Measurements from ENCODE around the gene SEMA4G.

The SEMA4G gene

GRCh38 chr10:101005361-101005760 lies 36.1 kb downstream of the SEMA4G start:
- H4K20me1 ChIP-seq, result peaks cover 36 to 74% (median 51%) of the 10 kb centered on the region in 11 experiments; a peak in 21 of 22 replicates
- no peak overlapping the region for H3K4me3 ChIP-seq
- H3K9me3 ChIP-seq (replicated peaks in 1 of 11), result no peaks in the 10 kb centered on the region
- H3K27me3 ChIP-seq, result no peaks in the 10 kb centered on the region
- no peak for TF ChIP-seq Cebpa-rat (IDR thresholded peaks at IDR 0.05)
- H3K27ac ChIP-seq, result no peak overlapping the region
- H3K36me3 ChIP-seq, result peaks cover 46 to 59% (median 56%) of the 10 kb centered on the region in 11 experiments
- H3K4me1 ChIP-seq, result peaks cover 22 to 54% (median 46%) of the 10 kb centered on the region in 10 experiments
- no peak overlapping the region for H3K4me2 ChIP-seq
- no peak overlapping the region for H3K9ac ChIP-seq

- Histone ChIP-seq H3K9ac (peak overlapping the region in 3 of 11 experiments; percentile 23 to 38 (median 24); a peak in 1 of 22 replicates), H3K4me1 (peaks cover 18 to 47% (median 40%) of the 10 kb centered on the region in 10 experiments), H3K4me3 (no peak overlapping the region), H4K20me1 (peaks cover 36 to 74% (median 51%) of the 10 kb centered on the region in 11 experiments; a peak in 21 of 22 replicates), H3K4me2 (no peak overlapping the region), H3K36me3 (peaks cover 46 to 59% (median 56%) of the 10 kb centered on the region in 11 experiments), H3K9me3 (replicated peaks in 1 of 11) (no peaks in the 10 kb centered on the region), H3K27ac (no peak overlapping the region), H3K27me3 (no peaks in the 10 kb centered on the region)
- TF ChIP-seq Cebpa-rat (IDR thresholded peaks at IDR 0.05), result no peak
Measured at GRCh38 chr10:101005869-101006567, 36.7 kb downstream of the SEMA4G start.

GRCh38 chr10:101006593-101007098 lies 37.3 kb downstream of the SEMA4G start:
- peaks cover 33 to 71% (median 47%) of the 10 kb centered on the region in 11 experiments; a peak in 21 of 22 replicates for H4K20me1 ChIP-seq
- peak overlapping the region in 3 of 11 experiments; percentile 16 to 59 (median 19); a peak in 1 of 22 replicates for H3K4me2 ChIP-seq
- H3K9me3 ChIP-seq (replicated peaks in 1 of 11), result no peaks in the 10 kb centered on the region
- no peak for TF ChIP-seq Cebpa-rat (IDR thresholded peaks at IDR 0.05)
- peak overlapping the region in 10 of 11 experiments; percentile 23 to 64 (median 43); a peak in 12 of 22 replicates for H3K9ac ChIP-seq
- peak overlapping the region in 5 of 11 experiments; percentile 6 to 47 (median 30); a peak in 10 of 22 replicates for H3K27ac ChIP-seq
- no peaks in the 10 kb centered on the region for H3K27me3 ChIP-seq
- peaks cover 46 to 59% (median 56%) of the 10 kb centered on the region in 11 experiments for H3K36me3 ChIP-seq
- no peak overlapping the region for H3K4me3 ChIP-seq
- peaks cover 12 to 44% (median 34%) of the 10 kb centered on the region in 10 experiments for H3K4me1 ChIP-seq

- no peaks in the 10 kb centered on the region for H3K27me3 ChIP-seq
- TF ChIP-seq Cebpa-rat (IDR thresholded peaks at IDR 0.05), result no peak
- no peaks in the 10 kb centered on the region for H3K9me3 ChIP-seq (replicated peaks in 1 of 11)
- peak overlapping the region in 7 of 11 experiments; percentile 16 to 59 (median 30); a peak in 9 of 22 replicates for H3K4me2 ChIP-seq
- H3K9ac ChIP-seq, result peak overlapping the region in 10 of 11 experiments; percentile 23 to 64 (median 43); a peak in 15 of 22 replicates
- H3K36me3 ChIP-seq, result peaks cover 46 to 59% (median 54%) of the 10 kb centered on the region in 11 experiments
- H4K20me1 ChIP-seq, result peaks cover 27 to 65% (median 42%) of the 10 kb centered on the region in 11 experiments; a peak in 21 of 22 replicates
- peaks cover 7 to 42% (median 29%) of the 10 kb centered on the region in 10 experiments for H3K4me1 ChIP-seq
- no peak overlapping the region for H3K4me3 ChIP-seq
- peak overlapping the region in 6 of 11 experiments; percentile 6 to 47 (median 36); a peak in 11 of 22 replicates for H3K27ac ChIP-seq
Measured at GRCh38 chr10:101007099-101007711, 37.9 kb downstream of the SEMA4G start.

DNA sequence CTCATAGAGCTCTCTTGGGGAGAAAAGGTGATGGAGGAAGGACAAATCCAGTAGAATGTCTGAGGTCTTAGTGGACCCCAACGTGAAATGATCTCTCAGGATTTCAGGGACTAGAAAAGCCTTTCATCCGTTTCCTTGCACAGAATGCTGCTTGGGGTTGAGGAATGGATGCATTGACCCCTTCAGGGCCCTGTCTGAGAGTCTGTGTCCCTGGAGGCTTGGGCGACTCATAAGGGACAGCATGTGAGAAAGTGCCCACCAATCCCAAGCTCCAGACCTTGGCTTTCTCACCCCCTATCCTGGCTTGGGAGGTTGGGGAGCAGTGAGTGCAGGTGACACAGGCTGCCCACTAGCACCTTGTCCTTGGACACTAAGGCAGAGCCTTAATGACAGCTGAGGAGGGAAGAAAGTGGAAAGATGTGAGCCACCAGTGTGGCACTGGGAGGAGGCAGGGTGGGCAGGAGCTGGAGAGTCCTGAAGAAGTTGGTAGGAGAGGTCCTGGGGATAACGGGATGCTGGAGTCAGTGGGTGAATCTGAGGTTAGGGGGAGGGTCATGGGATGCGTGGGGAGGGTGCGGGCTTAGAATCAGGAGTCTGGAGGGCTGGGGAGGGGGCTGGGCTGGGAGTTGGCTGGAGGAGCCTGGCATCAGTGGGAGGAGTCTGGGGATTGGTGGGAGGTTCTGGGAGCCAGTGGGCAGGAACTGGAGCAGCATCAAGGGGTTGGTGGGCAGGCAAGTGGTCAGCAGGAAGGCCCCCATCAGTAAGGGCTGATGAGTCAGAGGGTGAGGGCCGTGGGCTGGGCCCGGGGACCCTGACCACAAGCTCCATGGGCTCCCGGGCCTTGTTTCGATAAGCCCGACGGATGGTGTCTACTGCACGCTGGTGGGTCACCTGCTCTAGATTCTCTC lies 38.9 kb downstream of the SEMA4G start:
- H3K4me3 ChIP-seq, result no peak overlapping the region
- TF ChIP-seq Cebpa-rat (IDR thresholded peaks at IDR 0.05), result no peak
- H3K27me3 ChIP-seq, result no peaks in the 10 kb centered on the region
- H4K20me1 ChIP-seq, result peaks cover 18 to 55% (median 32%) of the 10 kb centered on the region in 11 experiments; a peak in 20 of 22 replicates
- H3K27ac ChIP-seq, result peak overlapping the region in 1 of 11 experiments; percentile 24; a peak in 1 of 22 replicates
- H3K4me2 ChIP-seq, result peak overlapping the region in 6 of 11 experiments; percentile 3 to 38 (median 20); a peak in 3 of 22 replicates
- peaks cover 37 to 50% (median 44%) of the 10 kb centered on the region in 11 experiments for H3K36me3 ChIP-seq
- peaks cover 1 to 43% (median 30%) of the 10 kb centered on the region in 10 experiments for H3K4me1 ChIP-seq
- H3K9ac ChIP-seq, result peak overlapping the region in 3 of 11 experiments; percentile 15 to 48 (median 47); a peak in 2 of 22 replicates
- no peaks in the 10 kb centered on the region for H3K9me3 ChIP-seq (replicated peaks in 1 of 11)

GRCh38 chr10:101008823-101009423 lies 39.6 kb downstream of the SEMA4G start:
- Histone ChIP-seq H3K4me1 (peaks cover 9 to 51% (median 37%) of the 10 kb centered on the region in 10 experiments), H3K4me2 (0 out of 22 replicates have a peak overlapping the region, but pooled peaks of 1 of the 11 experiments have one; percentile 3), H3K4me3 (no peak overlapping the region), H3K27ac (no peak overlapping the region), H3K27me3 (no peaks in the 10 kb centered on the region), H4K20me1 (peaks cover 11 to 48% (median 24%) of the 10 kb centered on the region in 11 experiments; a peak in 19 of 22 replicates), H3K9ac (no peak overlapping the region), H3K9me3 (replicated peaks in 1 of 11) (no peaks in the 10 kb centered on the region), H3K36me3 (peaks cover 29 to 42% (median 36%) of the 10 kb centered on the region in 11 experiments)
- TF ChIP-seq Cebpa-rat (IDR thresholded peaks at IDR 0.05), result no peak

GRCh38 chr10:101010329-101010728 lies 41.0 kb downstream of the SEMA4G start:
- Histone ChIP-seq H3K36me3 (peaks cover 15 to 28% (median 22%) of the 10 kb centered on the region in 11 experiments), H3K27ac (no peak overlapping the region), H3K9ac (no peak overlapping the region), H3K4me2 (no peak overlapping the region), H4K20me1 (peaks cover 9 to 39% (median 19%) of the 10 kb centered on the region in 11 experiments; a peak in 17 of 22 replicates), H3K9me3 (replicated peaks in 1 of 11) (no peaks in the 10 kb centered on the region), H3K4me3 (no peak overlapping the region), H3K27me3 (no peaks in the 10 kb centered on the region), H3K4me1 (peaks cover 23 to 65% (median 51%) of the 10 kb centered on the region in 10 experiments)
- no peak for TF ChIP-seq Cebpa-rat (IDR thresholded peaks at IDR 0.05)
